Kidney (tissue), 14 donors: ENCODE measurements around the gene ZSWIM8. TPM values are rescaled to one million over a fixed set of nuclear protein-coding genes. Genes with fewer than 3 reads are reported as not detected.

ENCODE experiments used
- DNase-seq, 5 donors: peaks; one replicate each; pipeline ENCODE4 v3.0.0-alpha.2; 2013 to 2020
- FAIRE-seq: peaks from 2 replicates; lab custom pipeline; 2012; peaks lifted over from hg19 to GRCh38; lab: Jason Lieb, UNC
- H3K27ac ChIP-seq, 2 donors: one replicate each; pipeline ENCODE4 v1.7.0; 2013; ENCODE audit warnings: low read depth in 2 of 2, low read length in 2 of 2, inconsistent platforms in 1 of 2
- H3K27me3 ChIP-seq: one replicate; pipeline ENCODE4 v1.7.1; 2013; ENCODE audit warnings: low read length, inconsistent platforms; ENCODE audit not compliant: control insufficient read depth, insufficient read depth
- H3K36me3 ChIP-seq, 3 donors: one replicate each; pipeline versions ENCODE4 v1.7.0 to v1.7.1; 2013; ENCODE audit warnings: low read length in 3 of 3, control low read depth in 1 of 3, inconsistent platforms in 1 of 3; ENCODE audit not compliant: insufficient read depth in 3 of 3, control insufficient read depth in 2 of 3
- H3K4me1 ChIP-seq, 3 donors: one replicate each; pipeline versions ENCODE4 v1.7.0 to v1.7.1; 2013; ENCODE audit warnings: low read length in 3 of 3, inconsistent platforms in 1 of 3, low read depth in 1 of 3; ENCODE audit not compliant: control insufficient read depth in 2 of 3, insufficient read depth in 2 of 3
- H3K4me3 ChIP-seq, 3 donors: one replicate each; pipeline versions ENCODE4 v1.7.0 to v1.8.1; 2013; ENCODE audit warnings: low read length in 3 of 3, control low read depth in 1 of 3, inconsistent platforms in 1 of 3
- H3K9ac ChIP-seq, 3 donors: one replicate each; pipeline versions ENCODE4 v1.7.0 to v1.7.1; 2013; ENCODE audit warnings: low read length in 3 of 3, control low read depth in 1 of 3, inconsistent platforms in 1 of 3
- H3K9me3 ChIP-seq, 3 donors: one replicate each; pipeline versions ENCODE4 v1.7.0 to v1.7.1; 2013; ENCODE audit warnings: low read length in 3 of 3, control low read depth in 1 of 3, inconsistent platforms in 1 of 3; ENCODE audit not compliant: control insufficient read depth in 2 of 3, insufficient read depth in 1 of 3
- CTCF ChIP-seq: IDR thresholded peaks from 3 replicates; pipeline ENCODE4 v1.5.1; 2012; ENCODE audit warnings: mild to moderate bottlenecking, moderate library complexity, borderline replicate concordance; ENCODE audit not compliant: insufficient read depth; ENCODE audit errors: extremely low read depth
- intact Hi-C: fragments of 100-400 bp; cut with DNase I; formaldehyde crosslinking; loops from one replicate; pipeline ENCODE4 v1.11.1; 2022
- polyA plus RNA-seq: library from polyadenylated mRNA; stranded (reverse); fragments of 350-450 nt; fragmentation: Illumina TruSeq; extraction: RNeasy Lipid Tissue Mini Kit (QIAGEN cat#74804); gene quantifications from one replicate; pipeline ENCODE4 v1.2.3, GENCODE V29; 2014; ENCODE audit warnings: low read depth, low replicate concordance; ENCODE audit not compliant: insufficient read depth
- total RNA-seq: library from RNA; stranded (reverse); fragmentation: NEBNext Ultra II Directional; extraction: Animal tissue kit (Norgen Biotek cat#: 25700); gene quantifications from one replicate; pipeline ENCODE4 v1.2.1, GENCODE V29; 2021
- donor health status: control.
- donor health status: control.
- donor health status: control.
- donor health status: control.
- donor health status: control.
- donor health status: DM: yes; HTN: yes; CAD: no.
- donor health status: Normal renal cell carcinoma (clear cell type).

The ZSWIM8 gene
- total and polyA plus RNA-seq, 2 donors from 2014 or later = 91.8 to 96.7 TPM

- Histone ChIP-seq H3K9ac (no peak overlapping the region), H3K27ac (no peak overlapping the region), H3K36me3 (peaks cover 0 to 78% (median 55%) of the 10 kb centered on the region in 3 donors), H3K27me3 (no peaks in the 10 kb centered on the region), H3K4me1 (no peaks in the 10 kb centered on the region), H3K4me3 (no peak overlapping the region), H3K9me3 (no peaks in the 10 kb centered on the region)
- FAIRE-seq = no peak
- TF ChIP-seq CTCF = no peak
- no peak for DNase-seq
- intact Hi-C loops = no loop called here
Measured at GRCh38 chr10:73801253-73801590, 15.8 kb downstream of the ZSWIM8 start.

GRCh38 chr10:73802276-73802991 lies 17.0 kb downstream of the ZSWIM8 start:
- H3K9me3 ChIP-seq = no peaks in the 10 kb centered on the region
- no peak for FAIRE-seq
- H3K9ac ChIP-seq = no peak overlapping the region
- H3K4me3 ChIP-seq = no peak overlapping the region
- no peaks in the 10 kb centered on the region for H3K27me3 ChIP-seq
- no peak for TF ChIP-seq CTCF
- intact Hi-C loops = no loop called here
- no peaks in the 10 kb centered on the region for H3K4me1 ChIP-seq
- no peak for DNase-seq
- no peak overlapping the region for H3K27ac ChIP-seq
- H3K36me3 ChIP-seq = peaks cover 0 to 76% (median 55%) of the 10 kb centered on the region in 3 donors

GRCh38 chr10:73803680-73804286 lies 18.4 kb downstream of the ZSWIM8 start:
- H3K27me3 ChIP-seq = no peaks in the 10 kb centered on the region
- intact Hi-C loops = no loop called here
- no peaks in the 10 kb centered on the region for H3K4me1 ChIP-seq
- no peak for FAIRE-seq
- no peak overlapping the region for H3K4me3 ChIP-seq
- TF ChIP-seq CTCF = no peak
- no peak for DNase-seq
- no peak overlapping the region for H3K9ac ChIP-seq
- H3K27ac ChIP-seq = no peak overlapping the region
- H3K36me3 ChIP-seq = peaks cover 0 to 73% (median 46%) of the 10 kb centered on the region in 3 donors
- H3K9me3 ChIP-seq = no peaks in the 10 kb centered on the region
